T-helper 1 cell treated with Interleukin-12 subunit alpha and Interleukin-12 subunit beta and Interleukin-4 antibody, amounts not matched to agents 30 ng/mL and 1 ng/mL, for 36 hours (primary cell): ENCODE results near the gene GOLGA6A. TPM values are rescaled to one million over a fixed set of nuclear protein-coding genes. Genes with fewer than 3 reads are reported as not detected.
"Not testable (repeated sequence)": the region's sequence is repeated elsewhere in the genome, so short reads cannot be mapped to it uniquely, and the experiment has no call there.

Source experiments
- intact Hi-C: fragments of 100-400 bp; cut with micrococcal nuclease; formaldehyde crosslinking; loops from one replicate; pipeline ENCODE4 v1.15.1; 2024
- total RNA-seq: library from RNA; stranded (reverse); gene quantifications from 2 replicates; pipeline ENCODE4 v1.2.3, GENCODE V29; 2022

GOLGA6A gene, protein sequence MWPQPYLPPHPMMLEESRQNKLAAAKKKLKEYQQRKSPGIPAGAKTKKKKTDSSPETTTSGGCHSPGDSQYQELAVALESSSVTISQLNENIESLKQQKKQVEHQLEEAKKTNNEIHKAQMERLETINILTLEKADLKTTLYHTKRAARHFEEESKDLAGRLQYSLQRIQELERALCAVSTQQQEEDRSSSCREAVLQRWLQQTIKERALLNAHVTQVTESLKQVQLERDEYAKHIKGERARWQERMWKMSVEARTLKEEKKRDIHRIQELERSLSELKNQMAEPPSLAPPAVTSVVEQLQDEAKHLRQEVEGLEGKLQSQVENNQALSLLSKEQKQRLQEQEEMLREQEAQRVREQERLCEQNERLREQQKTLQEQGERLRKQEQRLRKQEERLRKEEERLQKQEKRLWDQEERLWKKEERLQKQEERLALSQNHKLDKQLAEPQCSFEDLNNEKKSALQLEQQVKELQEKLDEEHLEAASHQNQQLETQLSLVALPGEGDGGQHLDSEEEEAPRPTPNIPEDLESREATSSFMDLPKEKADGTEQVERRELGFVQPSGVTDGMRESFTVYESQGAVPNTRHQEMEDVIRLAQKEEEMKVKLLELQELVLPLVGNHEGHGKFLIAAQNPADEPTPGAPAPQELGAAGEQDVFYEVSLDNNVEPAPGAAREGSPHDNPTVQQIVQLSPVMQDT
- total RNA-seq: 0.17 TPM in 1 of 2 replicates, not detected in the other

DNA sequence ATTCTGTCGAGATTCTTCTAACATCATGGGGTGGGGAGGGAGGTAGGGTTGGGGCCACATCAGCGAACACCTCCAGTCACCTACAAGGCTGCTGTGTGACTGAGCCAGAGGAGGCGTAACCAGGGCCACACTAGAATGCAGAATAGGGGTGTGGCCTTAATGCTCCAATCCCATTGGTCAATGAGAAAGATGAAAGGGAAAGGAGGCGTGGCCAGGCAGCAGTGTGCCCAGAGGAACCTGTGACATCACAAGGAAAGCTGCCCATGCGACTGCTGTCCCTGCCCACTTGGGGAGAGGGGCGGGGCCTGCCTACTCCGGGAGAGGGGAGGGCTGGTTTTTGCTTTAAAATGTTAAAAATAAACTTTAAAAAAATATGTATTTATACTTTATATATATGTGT is at the start of gene GOLGA6A:
Gene GOLGA6A (minus strand): TSS at position 101 of the 400 bp plus-strand sequence. CDS start 41 bp downstream, at position 60.
- intact Hi-C loops: not testable (repeated sequence)

- intact Hi-C loops: no loop called here
Observed at GRCh38 chr15:74131628-74132413, 49.5 kb upstream of the GOLGA6A start.

GRCh38 chr15:74130849-74131627 is 48.7 kb upstream of the GOLGA6A start:
- intact Hi-C loops: no loop called here

GRCh38 chr15:74130155-74130848 is 48.0 kb upstream of the GOLGA6A start, which contains the start of gene ISLR2:
TSS of gene ISLR2 (plus strand) at chr15:74130586. CDS start at chr15:74132755, 2,169 bp downstream.
- intact Hi-C loops: no loop called here

GRCh38 chr15:74129586-74130154 is 47.3 kb upstream of the GOLGA6A start:
- intact Hi-C loops: loop anchor here (5.0 kb wide), 1 partner anchor 157 kb away; no protein-coding TSS in a partner anchor

DNA sequence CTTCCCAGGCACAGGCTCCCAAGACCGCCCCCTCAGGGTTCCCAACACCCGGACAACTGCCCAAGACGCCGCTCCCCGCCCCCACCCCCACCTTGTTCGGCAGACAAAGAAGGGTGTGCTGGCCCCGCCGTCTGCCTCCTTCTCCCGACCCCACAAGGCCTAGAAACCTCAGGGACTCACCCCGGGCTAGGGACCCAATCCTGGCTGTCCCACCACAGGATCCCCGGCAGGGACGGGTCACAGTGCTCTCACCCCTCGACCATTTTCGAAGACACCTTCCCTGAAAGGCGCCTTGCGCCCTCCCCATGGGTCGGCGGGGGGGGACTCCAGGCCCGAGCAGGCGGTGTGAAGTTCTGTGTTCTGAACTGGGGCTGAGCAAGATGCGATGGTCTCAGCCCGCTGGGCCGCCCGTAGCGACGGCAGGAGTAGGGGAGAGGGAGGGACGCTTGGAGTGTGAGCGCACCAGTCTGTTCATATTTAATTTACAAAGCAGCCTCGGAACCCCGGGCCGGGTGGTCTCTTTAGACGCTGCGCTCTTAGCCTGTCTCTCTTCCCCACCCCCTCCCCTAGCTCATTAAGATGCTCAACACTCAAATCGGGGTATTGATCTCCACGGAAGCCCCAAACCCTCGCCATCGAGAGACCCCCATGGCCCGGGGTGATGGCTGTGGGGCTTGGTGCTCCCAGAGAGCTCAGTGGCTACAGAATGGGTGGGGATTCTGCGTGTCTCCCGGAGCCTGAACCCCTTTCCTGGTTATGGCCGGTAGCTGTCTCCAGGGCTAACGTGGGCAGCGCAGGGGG is 46.6 kb upstream of the GOLGA6A start:
- intact Hi-C loops: loop anchor here (5.0 kb wide), 1 partner anchor 157 kb away; no protein-coding TSS in a partner anchor

DNA sequence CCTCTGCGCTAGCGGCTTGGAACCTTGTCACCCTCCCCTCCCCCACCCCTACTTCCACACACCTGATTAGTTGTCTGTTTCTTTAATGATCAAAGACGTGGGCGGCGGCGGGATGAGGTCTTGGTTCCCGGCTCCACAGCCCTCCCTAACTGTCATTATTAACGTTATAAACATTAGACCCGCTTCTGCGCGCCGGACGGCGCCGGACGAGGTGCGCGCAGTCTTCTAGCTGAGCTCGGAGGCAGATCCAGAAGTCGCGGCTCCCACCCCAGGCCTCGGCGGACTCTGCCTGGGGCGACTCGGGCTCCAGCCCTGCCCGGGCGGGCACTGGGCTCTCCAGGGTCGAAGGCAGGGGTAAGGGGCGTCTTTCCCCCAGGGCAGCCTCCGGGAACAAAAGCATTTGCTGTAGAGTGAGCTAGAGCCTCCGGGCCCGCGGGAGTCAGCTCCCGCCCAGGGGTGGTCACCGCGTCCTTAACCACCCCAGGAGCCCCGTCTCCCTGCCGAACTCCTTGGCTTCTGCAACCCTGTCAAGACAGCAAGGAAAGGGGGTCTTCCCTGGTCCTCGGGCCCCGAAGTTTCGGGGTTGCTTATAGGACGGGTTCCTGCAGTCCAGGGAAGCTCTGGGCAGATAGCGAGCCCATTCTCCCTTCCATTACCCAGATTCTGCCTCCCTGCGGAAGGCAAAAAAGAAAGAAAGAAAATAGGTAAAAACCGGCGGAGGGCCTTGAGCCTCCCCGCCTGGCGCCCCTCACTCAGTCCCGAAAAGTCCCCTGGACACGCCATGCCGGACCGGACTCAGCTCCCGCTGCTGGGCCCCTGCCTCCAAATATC is 45.8 kb upstream of the GOLGA6A start:
- intact Hi-C loops: loop anchor here (1.0 to 5.0 kb wide), 4 partner anchors 7 to 194 kb away; no protein-coding TSS in a partner anchor

DNA sequence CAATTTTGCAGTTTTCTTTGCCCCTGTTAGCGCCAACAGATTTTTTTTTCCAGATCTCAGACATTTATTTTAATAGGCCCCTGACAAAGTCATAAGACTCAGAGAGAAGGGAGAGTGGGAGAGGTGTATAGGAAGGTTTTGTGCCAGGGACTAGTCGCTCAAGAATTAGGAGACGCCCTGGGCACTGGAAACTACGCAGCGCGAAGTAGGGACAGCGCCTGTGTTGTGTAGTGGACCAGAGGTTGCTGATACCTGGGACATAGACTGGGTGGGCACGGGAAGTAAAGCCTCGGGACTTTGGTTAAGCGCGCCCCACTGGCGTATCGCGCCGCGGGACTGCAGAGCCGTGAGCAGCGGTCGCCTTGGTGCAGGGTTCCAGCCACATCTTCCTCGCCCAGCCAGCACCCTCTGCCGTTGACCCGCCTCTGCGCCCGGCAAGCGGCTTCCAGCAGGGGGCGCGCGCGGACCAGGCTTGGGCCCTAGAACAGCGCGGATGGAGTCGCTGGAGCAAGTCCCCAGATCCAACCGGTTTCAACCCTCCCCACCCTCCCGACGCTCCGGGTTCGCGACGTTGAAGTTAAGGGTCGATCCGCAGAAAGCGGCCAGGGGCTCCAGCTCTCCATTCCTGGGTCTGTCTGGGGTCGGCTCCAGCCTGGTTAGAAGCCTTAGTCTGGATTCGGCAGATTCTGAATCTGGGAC is 45.1 kb upstream of the GOLGA6A start:
- intact Hi-C loops: loop anchor here (1.0 to 5.0 kb wide), 4 partner anchors 8 to 195 kb away; no protein-coding TSS in a partner anchor

GRCh38 chr15:74124759-74125158 is 42.4 kb upstream of the GOLGA6A start:
- intact Hi-C loops: loop anchor here (5.0 kb wide), 1 partner anchor 152 kb away; no protein-coding TSS in a partner anchor

DNA sequence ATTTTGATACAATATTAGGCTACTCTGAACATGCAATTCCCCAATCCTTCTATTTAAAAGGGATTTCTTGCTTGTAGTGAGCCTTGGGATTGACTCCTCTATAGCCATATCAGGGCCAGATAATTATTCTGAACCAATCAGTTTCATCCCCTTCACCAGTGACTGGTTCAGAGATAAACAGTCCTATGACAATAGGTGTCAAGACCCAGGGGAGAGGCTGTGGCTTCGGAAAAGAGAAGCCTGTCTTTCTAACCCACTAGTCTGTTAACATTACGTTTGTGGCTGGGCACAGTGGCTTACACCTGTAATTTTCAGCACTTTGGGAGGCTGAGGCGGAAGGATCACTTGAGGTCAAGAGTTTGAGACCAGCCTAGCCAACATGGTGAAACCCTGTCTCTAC is 41.8 kb upstream of the GOLGA6A start:
- intact Hi-C loops: no loop called here

DNA sequence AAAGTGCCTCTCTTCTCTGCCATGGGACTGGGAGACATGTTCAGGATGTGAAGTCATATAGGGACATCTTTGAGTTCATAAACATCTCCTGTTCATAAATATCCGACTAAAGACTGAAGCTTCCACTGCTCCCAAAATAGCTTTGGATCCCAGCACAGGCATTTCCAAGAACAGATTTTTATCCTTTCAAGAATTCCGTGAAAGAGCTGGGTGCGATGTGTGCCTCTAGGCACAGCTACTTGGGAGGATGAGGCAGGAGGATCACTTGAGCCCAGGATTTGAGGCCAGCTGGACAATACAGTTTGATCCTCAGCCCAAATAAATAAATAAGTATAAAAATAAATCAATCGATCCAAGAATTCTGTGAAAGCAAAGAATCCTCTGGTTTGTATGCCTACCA is 41.3 kb upstream of the GOLGA6A start:
- intact Hi-C loops: no loop called here

DNA sequence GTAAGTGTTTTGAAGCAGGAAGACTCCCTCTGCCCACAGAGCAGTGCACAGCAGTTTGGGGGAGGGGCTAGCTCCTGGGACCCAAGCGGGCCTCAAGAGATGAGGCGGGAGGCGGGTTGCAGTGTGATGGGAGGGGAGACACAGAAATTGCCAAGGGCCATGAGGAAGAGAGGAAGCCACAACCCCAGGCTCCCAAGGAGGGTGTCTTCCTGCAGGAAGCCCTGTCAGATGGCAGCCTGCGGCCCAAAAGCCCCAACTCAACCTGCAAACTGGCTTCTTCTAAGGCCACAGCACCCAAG is 40.7 kb upstream of the GOLGA6A start:
- intact Hi-C loops: no loop called here

DNA sequence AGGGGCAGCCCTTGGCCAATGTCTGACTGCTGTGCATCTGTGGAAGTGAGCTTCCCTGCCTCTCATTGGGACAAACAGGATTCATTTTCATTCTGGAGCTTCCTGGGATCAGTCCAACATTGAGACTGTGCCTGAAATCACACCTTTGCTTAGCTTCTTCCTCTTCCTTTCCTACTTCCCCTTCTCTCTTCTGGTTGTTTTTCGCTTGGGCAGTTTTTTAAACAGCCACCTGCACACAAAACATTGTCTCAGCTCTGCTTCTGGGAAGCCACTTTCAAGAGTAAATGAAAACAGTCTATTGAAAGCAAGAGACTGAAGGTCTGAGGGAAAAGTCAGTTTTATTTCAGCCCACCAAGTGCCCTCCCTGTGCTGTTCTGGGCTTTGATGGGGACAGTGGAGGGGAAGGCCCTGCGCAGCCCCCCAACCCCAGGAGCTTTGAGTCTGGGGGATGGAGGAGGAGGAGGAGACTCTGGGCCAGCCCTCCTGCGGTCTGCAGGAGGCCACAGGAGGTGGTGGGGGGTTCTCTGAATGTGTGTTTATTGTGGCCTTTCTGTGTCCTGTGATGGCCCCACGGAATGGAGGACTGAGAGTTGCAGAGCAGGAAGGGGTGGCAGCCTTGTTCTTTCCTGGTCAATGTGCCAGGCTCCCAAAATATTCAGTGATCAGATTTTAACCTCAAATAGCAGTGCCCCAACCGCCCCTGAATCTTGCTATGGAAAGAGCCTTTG is 40.2 kb upstream of the GOLGA6A start:
- intact Hi-C loops: no loop called here

GRCh38 chr15:74121858-74122257 is 39.5 kb upstream of the GOLGA6A start:
- intact Hi-C loops: no loop called here

DNA sequence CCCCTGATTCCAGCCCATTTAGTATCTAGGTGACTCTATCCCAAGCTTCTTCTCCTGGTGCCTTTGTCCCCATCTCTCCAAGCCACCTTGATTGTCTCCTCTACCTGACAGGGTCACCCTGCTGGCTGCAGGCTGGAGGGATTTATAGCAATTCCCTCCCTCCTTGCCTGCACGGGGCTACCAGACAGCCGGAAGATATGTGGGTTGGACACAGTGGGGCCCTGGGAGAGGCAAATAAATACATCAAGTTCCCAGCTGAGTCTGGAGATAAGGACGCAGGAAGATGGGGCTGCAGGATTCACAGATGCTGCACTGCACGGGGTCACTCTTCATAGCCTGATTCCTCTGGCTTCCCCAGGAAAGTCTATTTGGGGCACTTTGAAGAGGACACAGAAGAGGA is 38.7 kb upstream of the GOLGA6A start:
- intact Hi-C loops: no loop called here

- intact Hi-C loops: no loop called here
Observed at GRCh38 chr15:74120426-74120825, 38.1 kb upstream of the GOLGA6A start.

DNA sequence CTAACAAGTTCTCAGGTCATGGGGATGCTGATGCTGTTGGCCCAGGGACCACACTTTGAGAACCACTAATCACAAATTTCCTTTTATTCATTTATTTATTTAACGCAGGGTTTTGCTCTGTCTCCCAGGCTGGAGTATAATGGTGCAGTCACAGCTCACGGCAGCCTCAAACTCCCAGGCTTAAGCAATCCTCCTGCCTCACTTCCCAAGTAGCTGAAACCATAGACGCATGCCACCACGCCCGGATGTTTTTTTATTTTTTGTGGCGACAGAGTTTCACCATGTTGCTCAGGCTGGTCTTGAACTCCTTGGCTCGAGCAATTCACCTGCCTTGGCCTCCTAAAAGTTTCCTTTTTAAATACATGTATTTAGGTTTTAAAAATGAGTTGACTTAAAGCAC is 27.4 kb upstream of the GOLGA6A start:
- intact Hi-C loops: no loop called here
